Retinal pigment epithelial cell (primary cell): ENCODE data around the gene PCBD2.
A peak's percentile ranks its signal among the peaks of the same experiment; 100 is the strongest.

Experiments used
- DNase-seq: peaks from one replicate; pipeline ENCODE4 v3.0.0-alpha.2; 2010; ENCODE audit warnings: low read depth
- H3K4me3 ChIP-seq: 2 replicates; pipeline ENCODE4 v1.5.1; 2011; ENCODE audit warnings: mild to moderate bottlenecking, low read length, control low read depth, moderate library complexity
- CTCF ChIP-seq: conservative IDR thresholded peaks from 2 replicates; pipeline ENCODE4 v1.5.1; 2011; ENCODE audit warnings: low read depth, low read length, control low read depth, inconsistent platforms

PCBD2 gene

GRCh38 chr5:135010502-135011354 is 105.8 kb downstream of the PCBD2 start:
- no peak overlapping the region for H3K4me3 ChIP-seq
- DNase-seq = no peak
- TF ChIP-seq CTCF = peak; percentile 40

- no peak overlapping the region for H3K4me3 ChIP-seq
- no peak for DNase-seq
- TF ChIP-seq CTCF = no peak
Measured at GRCh38 chr5:135011355-135012032, 106.6 kb downstream of the PCBD2 start.

- H3K4me3 ChIP-seq = no peak overlapping the region
- DNase-seq = no peak
- TF ChIP-seq CTCF = no peak
Measured at GRCh38 chr5:135012033-135012588, 107.2 kb downstream of the PCBD2 start.
